Right lobe of liver (tissue), 4 donors: ENCODE data around the gene UPK2.

Experiments used
- POLR2A ChIP-seq: fragments of 450-650 bp; IDR thresholded peaks from one replicate; pipeline ENCODE4 v1.6.1; 2017; ENCODE audit warnings: antibody characterized with exemption, mild to moderate bottlenecking
- TF ChIP-seq, protein P1 (sequence below), 4 donors: fragments of 200-600 bp in 3 of 4; fragments of 450-650 bp in 1 of 4; IDR thresholded peaks; one replicate each; pipeline versions ENCODE4 v1.5.1 to v1.8.0; 2016 to 2022; ENCODE audit warnings: antibody characterized with exemption in 4 of 4, mild to moderate bottlenecking in 2 of 4
- donor health status: DM: no; HTN: no; CAD: no.
- donor health status: DM: no; HTN: no; CAD: no.
- donor health status: DM: no; HTN: yes; CAD: no.

- TF ChIP-seq, protein P1, sequence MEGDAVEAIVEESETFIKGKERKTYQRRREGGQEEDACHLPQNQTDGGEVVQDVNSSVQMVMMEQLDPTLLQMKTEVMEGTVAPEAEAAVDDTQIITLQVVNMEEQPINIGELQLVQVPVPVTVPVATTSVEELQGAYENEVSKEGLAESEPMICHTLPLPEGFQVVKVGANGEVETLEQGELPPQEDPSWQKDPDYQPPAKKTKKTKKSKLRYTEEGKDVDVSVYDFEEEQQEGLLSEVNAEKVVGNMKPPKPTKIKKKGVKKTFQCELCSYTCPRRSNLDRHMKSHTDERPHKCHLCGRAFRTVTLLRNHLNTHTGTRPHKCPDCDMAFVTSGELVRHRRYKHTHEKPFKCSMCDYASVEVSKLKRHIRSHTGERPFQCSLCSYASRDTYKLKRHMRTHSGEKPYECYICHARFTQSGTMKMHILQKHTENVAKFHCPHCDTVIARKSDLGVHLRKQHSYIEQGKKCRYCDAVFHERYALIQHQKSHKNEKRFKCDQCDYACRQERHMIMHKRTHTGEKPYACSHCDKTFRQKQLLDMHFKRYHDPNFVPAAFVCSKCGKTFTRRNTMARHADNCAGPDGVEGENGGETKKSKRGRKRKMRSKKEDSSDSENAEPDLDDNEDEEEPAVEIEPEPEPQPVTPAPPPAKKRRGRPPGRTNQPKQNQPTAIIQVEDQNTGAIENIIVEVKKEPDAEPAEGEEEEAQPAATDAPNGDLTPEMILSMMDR (IDR thresholded peaks at IDR 0.05), result no peak
- no peak for TF ChIP-seq POLR2A
Measured at GRCh38 chr11:118998822-118999221, 42.7 kb downstream of the UPK2 start.
